SU-DHL-6 (cell line): ENCODE results near the gene GRID1.

Experiments used
- H2AFZ ChIP-seq: fragments of 200-600 bp; sonication (generic); 2 replicates; pipeline ENCODE4 v1.6.1; 2014; ENCODE audit warnings: low read depth, mild to moderate bottlenecking, moderate library complexity, mixed read lengths, antibody characterized with exemption, low read length; ENCODE audit not compliant: severe bottlenecking
- H3F3A ChIP-seq: fragments of 200-600 bp; shearing (Covaris generic); 2 replicates; pipeline ENCODE4 v1.6.0; 2016; ENCODE audit warnings: antibody characterized with exemption, mild to moderate bottlenecking; ENCODE audit not compliant: insufficient read depth
- H3K27ac ChIP-seq: fragments of 200-600 bp; sonication (generic); 2 replicates; pipeline ENCODE4 v1.5.1; 2016; ENCODE audit warnings: low read depth, mild to moderate bottlenecking, low read length, moderate library complexity, mixed read lengths
- H3K27me3 ChIP-seq: fragments of 200-600 bp; sonication (generic), shearing (Covaris generic); 2 replicates; pipeline ENCODE4 v1.6.0; 2014; ENCODE audit warnings: mild to moderate bottlenecking, low read length
- H3K36me3 ChIP-seq: fragments of 200-600 bp; sonication (generic); 2 replicates; pipeline ENCODE4 v1.6.1; 2014; ENCODE audit warnings: mild to moderate bottlenecking, low read length, mixed read lengths
- H3K4me2 ChIP-seq: fragments of 300-600, 200-600 bp; shearing (Covaris generic), sonication (generic); 2 replicates; pipeline ENCODE4 v1.6.0; 2014; ENCODE audit warnings: low read length, low read depth, mild to moderate bottlenecking; ENCODE audit not compliant: poor library complexity, severe bottlenecking
- H3K4me3 ChIP-seq: fragments of 200-600 bp; sonication (generic); 2 replicates; pipeline ENCODE4 v1.5.1; 2014; ENCODE audit warnings: antibody characterized with exemption, low read length, mild to moderate bottlenecking, mixed read lengths; ENCODE audit not compliant: insufficient read depth, poor library complexity, severe bottlenecking
- H3K79me2 ChIP-seq: fragments of 200-600 bp; sonication (generic); 2 replicates; pipeline ENCODE4 v1.6.1; 2014; ENCODE audit warnings: mild to moderate bottlenecking, low read length, moderate library complexity; ENCODE audit not compliant: insufficient read depth
- H3K9ac ChIP-seq: fragments of 200-600 bp; sonication (generic); 2 replicates; pipeline ENCODE4 v1.7.0; 2014; ENCODE audit warnings: mild to moderate bottlenecking, low read length
- H3K9me2 ChIP-seq: fragments of 200-600 bp; sonication (generic); replicated peaks from 2 replicates; pipeline ENCODE4 v1.6.1; 2014; ENCODE audit warnings: low read length; ENCODE audit not compliant: insufficient read depth
- H3K9me3 ChIP-seq: fragments of 200-600 bp; sonication (generic); 2 replicates; pipeline ENCODE4 v1.6.1; 2014; ENCODE audit warnings: low read length, mixed read lengths; ENCODE audit not compliant: insufficient read depth
- H4K20me1 ChIP-seq: fragments of 200-600 bp; sonication (generic); 2 replicates; pipeline ENCODE4 v1.6.1; 2014; ENCODE audit warnings: low read depth, mild to moderate bottlenecking, antibody characterized with exemption, low read length, moderate library complexity, mixed read lengths
- EZH2phosphoT487 ChIP-seq: fragments of 200-600 bp; sonication (generic), shearing (Covaris generic); conservative IDR thresholded peaks from 2 replicates; pipeline ENCODE4 v1.6.1; 2018; ENCODE audit warnings: mild to moderate bottlenecking, antibody characterized with exemption, low read length, moderate library complexity, mixed read lengths
- TF ChIP-seq, protein P1 (sequence below): fragments of 200-600 bp; sonication (generic); IDR thresholded peaks from one replicate; pipeline ENCODE4 v1.5.1; 2017; ENCODE audit warnings: antibody characterized with exemption, mild to moderate bottlenecking, low read length, moderate library complexity; ENCODE audit not compliant: insufficient read depth, poor library complexity, severe bottlenecking

GRID1 gene

DNA sequence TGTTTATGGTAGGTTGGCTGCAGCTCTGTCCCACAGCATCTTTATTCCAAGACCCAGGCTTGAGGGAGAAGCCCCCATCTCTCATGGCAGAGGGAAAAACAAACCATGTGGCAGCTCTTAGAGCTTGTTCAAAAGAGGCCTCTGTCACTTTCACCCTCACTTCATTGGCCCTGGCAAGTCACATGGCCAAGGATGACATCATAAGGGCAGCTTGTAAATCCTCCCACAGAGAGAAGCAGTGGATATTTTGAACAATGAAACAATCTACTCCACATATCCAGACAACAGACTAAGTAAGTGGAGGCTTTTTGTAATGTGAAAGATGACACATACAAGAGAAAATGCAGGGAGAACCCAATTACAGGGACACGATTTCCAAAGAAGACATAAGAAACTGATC is 108.1 kb downstream of the GRID1 start:
- Histone ChIP-seq H3K79me2 (no peaks in the 10 kb centered on the region), H3K27ac (no peak overlapping the region)
- TF ChIP-seq, protein P1, sequence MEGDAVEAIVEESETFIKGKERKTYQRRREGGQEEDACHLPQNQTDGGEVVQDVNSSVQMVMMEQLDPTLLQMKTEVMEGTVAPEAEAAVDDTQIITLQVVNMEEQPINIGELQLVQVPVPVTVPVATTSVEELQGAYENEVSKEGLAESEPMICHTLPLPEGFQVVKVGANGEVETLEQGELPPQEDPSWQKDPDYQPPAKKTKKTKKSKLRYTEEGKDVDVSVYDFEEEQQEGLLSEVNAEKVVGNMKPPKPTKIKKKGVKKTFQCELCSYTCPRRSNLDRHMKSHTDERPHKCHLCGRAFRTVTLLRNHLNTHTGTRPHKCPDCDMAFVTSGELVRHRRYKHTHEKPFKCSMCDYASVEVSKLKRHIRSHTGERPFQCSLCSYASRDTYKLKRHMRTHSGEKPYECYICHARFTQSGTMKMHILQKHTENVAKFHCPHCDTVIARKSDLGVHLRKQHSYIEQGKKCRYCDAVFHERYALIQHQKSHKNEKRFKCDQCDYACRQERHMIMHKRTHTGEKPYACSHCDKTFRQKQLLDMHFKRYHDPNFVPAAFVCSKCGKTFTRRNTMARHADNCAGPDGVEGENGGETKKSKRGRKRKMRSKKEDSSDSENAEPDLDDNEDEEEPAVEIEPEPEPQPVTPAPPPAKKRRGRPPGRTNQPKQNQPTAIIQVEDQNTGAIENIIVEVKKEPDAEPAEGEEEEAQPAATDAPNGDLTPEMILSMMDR, result no peak
- no peak for TF ChIP-seq EZH2phosphoT487

DNA sequence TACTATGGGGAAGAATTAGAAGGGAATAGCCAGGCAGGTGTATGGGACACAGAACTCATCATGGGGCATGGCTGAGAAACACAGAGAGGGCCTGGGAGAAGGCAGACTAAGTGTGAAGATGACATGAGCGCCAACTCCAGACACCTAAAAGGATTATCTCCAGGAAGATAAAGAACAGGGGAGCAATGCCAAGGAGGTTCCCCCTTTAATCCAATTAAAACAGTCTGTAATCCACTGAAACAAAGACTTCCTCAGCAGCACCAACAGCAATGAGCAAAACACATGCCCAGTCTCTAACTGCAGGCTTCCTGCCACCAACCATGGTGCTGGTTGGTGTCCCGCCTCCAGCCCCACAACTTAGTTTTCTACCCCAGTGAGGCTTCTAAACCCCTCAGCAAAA is 108.9 kb downstream of the GRID1 start:
- H3K27ac ChIP-seq, result no peak overlapping the region
- TF ChIP-seq, protein P1, result no peak
- TF ChIP-seq EZH2phosphoT487, result no peak

More for the DNA sequence above, 108.1 kb downstream of the GRID1 start:
- no peaks in the 10 kb centered on the region for H3K36me3 ChIP-seq
- no peak overlapping the region for H3K4me3 ChIP-seq
- H3K27me3 ChIP-seq, result no peaks in the 10 kb centered on the region
- no peaks in the 10 kb centered on the region for H3K9me2 ChIP-seq
- H3K4me2 ChIP-seq, result no peak overlapping the region
- H3K9me3 ChIP-seq, result no peaks in the 10 kb centered on the region
- no peaks in the 10 kb centered on the region for H4K20me1 ChIP-seq
- H3F3A ChIP-seq, result no peaks in the 10 kb centered on the region
- no peak overlapping the region for H2AFZ ChIP-seq
- H3K9ac ChIP-seq, result no peak overlapping the region

DNA sequence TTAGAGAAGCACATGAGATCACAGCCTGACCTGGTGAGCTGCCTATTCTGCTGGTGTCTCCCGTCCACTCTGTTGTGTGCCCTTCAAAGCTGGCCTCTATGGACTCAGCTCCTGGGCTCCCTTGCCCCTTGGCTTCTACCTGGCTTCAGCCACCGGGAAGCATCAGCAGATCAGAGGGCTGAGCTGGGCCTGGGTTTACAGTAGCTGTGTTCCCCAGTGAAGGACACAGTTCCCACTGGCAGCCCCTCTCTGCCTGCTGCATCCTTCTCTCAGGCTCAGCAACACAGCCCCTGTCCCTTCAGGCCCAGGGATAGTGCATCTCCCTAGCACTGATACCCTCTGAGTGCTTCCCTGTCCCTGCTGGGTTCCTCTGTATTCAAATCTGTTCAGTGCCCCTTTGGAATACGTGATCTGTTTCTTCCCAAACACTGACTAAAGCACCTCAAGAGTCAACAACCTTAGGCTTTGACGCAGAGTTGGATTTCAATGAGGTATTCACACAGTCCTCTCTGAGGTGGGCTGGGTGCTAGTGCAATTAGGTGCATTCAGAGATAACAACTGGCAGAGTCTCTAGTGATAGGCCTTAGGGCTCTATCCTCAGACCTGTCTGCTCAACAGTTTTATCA is 109.8 kb downstream of the GRID1 start:
- Histone ChIP-seq H3K27ac (no peak overlapping the region), H3K4me2 (no peak overlapping the region), H3K4me3 (no peak overlapping the region), H3K27me3 (no peaks in the 10 kb centered on the region), H4K20me1 (no peaks in the 10 kb centered on the region), H3F3A (no peaks in the 10 kb centered on the region), H3K9me2 (no peaks in the 10 kb centered on the region), H3K9me3 (no peaks in the 10 kb centered on the region), H2AFZ (no peak overlapping the region), H3K79me2 (no peaks in the 10 kb centered on the region), H3K36me3 (no peaks in the 10 kb centered on the region), H3K9ac (no peak overlapping the region)
- TF ChIP-seq, protein P1, result no peak
- no peak for TF ChIP-seq EZH2phosphoT487

More for the DNA sequence above, 108.9 kb downstream of the GRID1 start:
- Histone ChIP-seq H3K9me3 (no peaks in the 10 kb centered on the region), H3K27me3 (no peaks in the 10 kb centered on the region), H3K9ac (no peak overlapping the region), H3K4me3 (no peak overlapping the region), H3K9me2 (no peaks in the 10 kb centered on the region), H3K36me3 (no peaks in the 10 kb centered on the region), H3F3A (no peaks in the 10 kb centered on the region), H3K4me2 (no peak overlapping the region), H4K20me1 (no peaks in the 10 kb centered on the region), H2AFZ (no peak overlapping the region), H3K79me2 (no peaks in the 10 kb centered on the region)
